SU-DHL-6 (cell line): ENCODE data around the gene FAM177A1.
"Not testable (repeated sequence)": the region's sequence is repeated elsewhere in the genome, so short reads cannot be mapped to it uniquely, and the experiment has no call there.

Experiments
- H2AFZ ChIP-seq: fragments of 200-600 bp; sonication (generic); 2 replicates; pipeline ENCODE4 v1.6.1; 2014; ENCODE audit warnings: low read depth, mild to moderate bottlenecking, moderate library complexity, mixed read lengths, antibody characterized with exemption, low read length; ENCODE audit not compliant: severe bottlenecking
- H3F3A ChIP-seq: fragments of 200-600 bp; shearing (Covaris generic); 2 replicates; pipeline ENCODE4 v1.6.0; 2016; ENCODE audit warnings: antibody characterized with exemption, mild to moderate bottlenecking; ENCODE audit not compliant: insufficient read depth
- H3K27ac ChIP-seq: fragments of 200-600 bp; sonication (generic); 2 replicates; pipeline ENCODE4 v1.5.1; 2016; ENCODE audit warnings: low read depth, mild to moderate bottlenecking, low read length, moderate library complexity, mixed read lengths
- H3K27me3 ChIP-seq: fragments of 200-600 bp; sonication (generic), shearing (Covaris generic); 2 replicates; pipeline ENCODE4 v1.6.0; 2014; ENCODE audit warnings: mild to moderate bottlenecking, low read length
- H3K36me3 ChIP-seq: fragments of 200-600 bp; sonication (generic); 2 replicates; pipeline ENCODE4 v1.6.1; 2014; ENCODE audit warnings: mild to moderate bottlenecking, low read length, mixed read lengths
- H3K4me2 ChIP-seq: fragments of 300-600, 200-600 bp; shearing (Covaris generic), sonication (generic); 2 replicates; pipeline ENCODE4 v1.6.0; 2014; ENCODE audit warnings: low read length, low read depth, mild to moderate bottlenecking; ENCODE audit not compliant: poor library complexity, severe bottlenecking
- H3K4me3 ChIP-seq: fragments of 200-600 bp; sonication (generic); 2 replicates; pipeline ENCODE4 v1.5.1; 2014; ENCODE audit warnings: antibody characterized with exemption, low read length, mild to moderate bottlenecking, mixed read lengths; ENCODE audit not compliant: insufficient read depth, poor library complexity, severe bottlenecking
- H3K79me2 ChIP-seq: fragments of 200-600 bp; sonication (generic); 2 replicates; pipeline ENCODE4 v1.6.1; 2014; ENCODE audit warnings: mild to moderate bottlenecking, low read length, moderate library complexity; ENCODE audit not compliant: insufficient read depth
- H3K9ac ChIP-seq: fragments of 200-600 bp; sonication (generic); 2 replicates; pipeline ENCODE4 v1.7.0; 2014; ENCODE audit warnings: mild to moderate bottlenecking, low read length
- H3K9me2 ChIP-seq: fragments of 200-600 bp; sonication (generic); replicated peaks from 2 replicates; pipeline ENCODE4 v1.6.1; 2014; ENCODE audit warnings: low read length; ENCODE audit not compliant: insufficient read depth
- H3K9me3 ChIP-seq: fragments of 200-600 bp; sonication (generic); 2 replicates; pipeline ENCODE4 v1.6.1; 2014; ENCODE audit warnings: low read length, mixed read lengths; ENCODE audit not compliant: insufficient read depth
- H4K20me1 ChIP-seq: fragments of 200-600 bp; sonication (generic); 2 replicates; pipeline ENCODE4 v1.6.1; 2014; ENCODE audit warnings: low read depth, mild to moderate bottlenecking, antibody characterized with exemption, low read length, moderate library complexity, mixed read lengths
- CTCF ChIP-seq: fragments of 200-600 bp; sonication (generic); IDR thresholded peaks from one replicate; pipeline ENCODE4 v1.5.1; 2017; ENCODE audit warnings: antibody characterized with exemption, mild to moderate bottlenecking, low read length, moderate library complexity; ENCODE audit not compliant: insufficient read depth, poor library complexity, severe bottlenecking
- EZH2phosphoT487 ChIP-seq: fragments of 200-600 bp; sonication (generic), shearing (Covaris generic); conservative IDR thresholded peaks from 2 replicates; pipeline ENCODE4 v1.6.1; 2018; ENCODE audit warnings: mild to moderate bottlenecking, antibody characterized with exemption, low read length, moderate library complexity, mixed read lengths

The FAM177A1 gene

GRCh38 chr14:35034440-35034833 is 11.6 kb upstream of the FAM177A1 start:
- Histone ChIP-seq H3K9me3 (peaks cover 7% of the 10 kb centered on the region; the same call in 1 of the 2 replicates), H3F3A (peaks cover 4% of the 10 kb centered on the region; the same call in 1 of the 2 replicates), H3K4me3 (no peak overlapping the region), H3K9ac (no peak overlapping the region), H3K4me2 (no peak overlapping the region), H3K79me2 (no peaks in the 10 kb centered on the region), H3K9me2 (no peaks in the 10 kb centered on the region), H3K27ac (no peak overlapping the region), H3K27me3 (no peaks in the 10 kb centered on the region), H4K20me1 (no peaks in the 10 kb centered on the region), H3K36me3 (peaks cover 12% of the 10 kb centered on the region), H2AFZ (no peak overlapping the region)
- TF ChIP-seq CTCF (no peak), EZH2phosphoT487 (no peak)

GRCh38 chr14:35034944-35035554 is 11.0 kb upstream of the FAM177A1 start:
- H3K9me3 ChIP-seq, H2AFZ ChIP-seq, H3F3A ChIP-seq, H4K20me1 ChIP-seq, H3K27me3 ChIP-seq, H3K9me2 ChIP-seq, H3K4me3 ChIP-seq, H3K27ac ChIP-seq, H3K79me2 ChIP-seq, H3K4me2 ChIP-seq, H3K9ac ChIP-seq: not testable (repeated sequence)
- peaks cover 12% of the 10 kb centered on the region for H3K36me3 ChIP-seq

GRCh38 chr14:35038312-35038711 is 7.8 kb upstream of the FAM177A1 start:
- not testable (repeated sequence) for H3K9me2 ChIP-seq

GRCh38 chr14:35042632-35043031 is 3.4 kb upstream of the FAM177A1 start:
- Histone ChIP-seq H3K4me2 (no peak overlapping the region), H3K27ac (no peak overlapping the region), H3K9me2 (no peaks in the 10 kb centered on the region), H3K36me3 (no peaks in the 10 kb centered on the region), H3K9me3 (no peaks in the 10 kb centered on the region), H3K9ac (no peak overlapping the region), H4K20me1 (no peaks in the 10 kb centered on the region), H3K4me3 (no peak overlapping the region), H2AFZ (no peak overlapping the region), H3K79me2 (no peaks in the 10 kb centered on the region; the same call in 1 of the 2 replicates), H3K27me3 (no peaks in the 10 kb centered on the region), H3F3A (peaks cover 30% of the 10 kb centered on the region)
- TF ChIP-seq EZH2phosphoT487 (no peak), CTCF (no peak)

More at GRCh38 chr14:35038312-35038711, 7.8 kb upstream of the FAM177A1 start:
- H3K79me2 ChIP-seq, H3K4me3 ChIP-seq, H3K36me3 ChIP-seq, H3K9me3 ChIP-seq, H3K4me2 ChIP-seq, H4K20me1 ChIP-seq, H3K27ac ChIP-seq, H2AFZ ChIP-seq, H3K9ac ChIP-seq, H3K27me3 ChIP-seq: not testable (repeated sequence)
- peaks cover 14% of the 10 kb centered on the region for H3F3A ChIP-seq
